HCT116 (cell line): ENCODE measurements around the gene RANBP1.

Experiments used
- FOSL1 ChIP-seq: IDR thresholded peaks from 2 replicates; pipeline ENCODE4 v1.6.1; 2012; ENCODE audit warnings: low read depth
- POLR2A ChIP-seq: IDR thresholded peaks from 2 replicates; pipeline ENCODE4 v1.7.0; 2011; ENCODE audit warnings: borderline replicate concordance; ENCODE audit not compliant: insufficient read depth, insufficient read length; ENCODE audit errors: extremely low read depth
- POLR2AphosphoS5 ChIP-seq: IDR thresholded peaks from 2 replicates; pipeline ENCODE4 v1.6.1; 2011; ENCODE audit warnings: mild to moderate bottlenecking, low read depth, low read length, moderate library complexity
- TF ChIP-seq, protein P1 (sequence below), 3 experiments: fragments of 200-600 bp in 1 of 3; sonication (generic) in 1 of 3; IDR thresholded peaks in 2 of 3; conservative IDR thresholded peaks in 1 of 3; 2 replicates each; pipeline ENCODE4 v1.5.1; 2012 to 2017; ENCODE audit warnings: low read depth in 2 of 3, low read length in 2 of 3, antibody characterized with exemption in 1 of 3, borderline replicate concordance in 1 of 3, control low read depth in 1 of 3, mild to moderate bottlenecking in 1 of 3, mixed read lengths in 1 of 3, mixed run types in 1 of 3, moderate library complexity in 1 of 3; ENCODE audit not compliant: insufficient read depth in 1 of 3

DNA sequence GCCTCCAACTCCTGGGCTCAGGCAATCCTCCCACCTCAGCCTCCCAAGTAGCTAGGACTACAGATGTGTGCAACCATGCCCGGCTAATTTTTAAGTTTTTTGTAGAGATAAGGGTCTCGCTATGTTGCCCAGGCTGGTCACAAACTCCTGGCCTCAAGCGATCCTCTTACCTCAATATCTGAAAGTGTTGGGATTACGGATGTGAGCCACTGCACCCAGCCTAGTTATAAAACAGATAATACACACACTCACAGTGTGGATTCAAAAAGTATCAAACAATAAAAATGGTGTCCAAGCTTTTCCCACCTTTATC lies 35.3 kb downstream of the RANBP1 start:
- TF ChIP-seq, protein P1, sequence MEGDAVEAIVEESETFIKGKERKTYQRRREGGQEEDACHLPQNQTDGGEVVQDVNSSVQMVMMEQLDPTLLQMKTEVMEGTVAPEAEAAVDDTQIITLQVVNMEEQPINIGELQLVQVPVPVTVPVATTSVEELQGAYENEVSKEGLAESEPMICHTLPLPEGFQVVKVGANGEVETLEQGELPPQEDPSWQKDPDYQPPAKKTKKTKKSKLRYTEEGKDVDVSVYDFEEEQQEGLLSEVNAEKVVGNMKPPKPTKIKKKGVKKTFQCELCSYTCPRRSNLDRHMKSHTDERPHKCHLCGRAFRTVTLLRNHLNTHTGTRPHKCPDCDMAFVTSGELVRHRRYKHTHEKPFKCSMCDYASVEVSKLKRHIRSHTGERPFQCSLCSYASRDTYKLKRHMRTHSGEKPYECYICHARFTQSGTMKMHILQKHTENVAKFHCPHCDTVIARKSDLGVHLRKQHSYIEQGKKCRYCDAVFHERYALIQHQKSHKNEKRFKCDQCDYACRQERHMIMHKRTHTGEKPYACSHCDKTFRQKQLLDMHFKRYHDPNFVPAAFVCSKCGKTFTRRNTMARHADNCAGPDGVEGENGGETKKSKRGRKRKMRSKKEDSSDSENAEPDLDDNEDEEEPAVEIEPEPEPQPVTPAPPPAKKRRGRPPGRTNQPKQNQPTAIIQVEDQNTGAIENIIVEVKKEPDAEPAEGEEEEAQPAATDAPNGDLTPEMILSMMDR (IDR thresholded peaks at IDR 0.05 in 2 of 3, conservative IDR thresholded peaks at IDR 0.05 in 1 of 3; ENCODE audit: borderline replicate concordance in 1 of 3, insufficient read depth in 1 of 3, low read depth in 2 of 3, low read length in 2 of 3) = no peak
- TF ChIP-seq POLR2AphosphoS5 (no peak), POLR2A (no peak), FOSL1 (no peak)
